ENCODE data around the gene FADS3. TPM values are rescaled to one million over a fixed set of nuclear protein-coding genes. Genes with fewer than 3 reads are reported as not detected.

FADS3 gene
- total and polyA plus RNA-seq, 9 of the 15 experiments (the other 6 are each of a cell fraction or from before 2014, with no cell fraction given), result 0.97 to 148 (median 92.7) TPM

DNA sequence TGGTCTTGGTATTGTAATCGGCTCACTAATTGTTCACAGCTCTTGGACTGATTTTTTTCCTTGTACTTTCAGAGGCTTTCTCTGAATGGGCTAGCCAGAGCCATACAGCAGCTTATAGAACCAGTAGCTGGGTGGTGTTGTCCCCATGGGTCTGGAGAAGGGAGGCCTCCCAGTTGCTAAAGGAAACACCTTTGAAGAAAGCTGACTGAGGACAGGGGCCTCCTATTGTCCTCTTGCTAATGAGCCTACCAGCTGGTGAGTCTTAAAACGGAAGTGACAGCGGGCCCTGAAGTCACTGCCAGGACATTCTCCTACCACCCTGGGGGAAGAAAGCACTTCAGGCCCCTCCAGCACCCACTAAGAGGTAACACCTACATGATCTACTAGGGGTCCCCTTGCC, 9.9 kb downstream of the FADS3 start:
- Histone ChIP-seq H3K4me2 (ENCODE audit: insufficient read depth, low read length) (no peak overlapping the region), H2AFZ (ENCODE audit: low read depth, low read length) (no peak overlapping the region), H4K20me1 (replicated peaks; ENCODE audit: control insufficient read depth, insufficient read depth, low read length) (0 out of 2 replicates have a peak, but pooled peaks cover 7% of the 10 kb centered on the region), H3K36me3 (ENCODE audit: control insufficient read depth, insufficient read depth, low read length) (peaks cover 25% of the 10 kb centered on the region; the same call in 2 of the 3 replicates), H3K9ac (ENCODE audit: insufficient read depth in 1 of 2, low read depth in 2 of 2, low read length in 2 of 2) (peak overlapping the region; percentile 11 to 28; a peak in 2 of 4 replicates), H3K4me1 (replicated peaks in 1 of 2; ENCODE audit: control insufficient read depth in 2 of 2, insufficient read depth in 2 of 2, low read length in 2 of 2) (peaks cover 18 to 59% of the 10 kb centered on the region in 2 experiments; a peak in 4 of 5 replicates), H3K4me3 (no peak overlapping the region), H3K9me1 (ENCODE audit: control insufficient read depth, insufficient read depth, low read length) (peaks cover 7% of the 10 kb centered on the region), H3K27me3 (ENCODE audit: control insufficient read depth in 2 of 2, insufficient read depth in 2 of 2, low read length in 2 of 2) (no peaks in the 10 kb centered on the region), H3K9me3 (replicated peaks; ENCODE audit: control insufficient read depth, insufficient read depth, low read depth, low read length) (no peaks in the 10 kb centered on the region), H3K27ac (ENCODE audit: extremely low read depth, low read depth, low read length) (peak overlapping the region; percentile 47; the same call in 2 of the 3 replicates), H3K79me2 (ENCODE audit: control insufficient read depth, insufficient read depth, low read length) (peaks cover 17% of the 10 kb centered on the region)
- ATAC-seq, result peak; percentile 45
- 58% methylated on average over 3 of the region's 3 CpGs for WGBS (ENCODE audit: insufficient coverage, low coverage, missing lambda C conversion rate)
- ChIA-PET POLR2A (interaction anchor here (0.6 to 2.3 kb wide), 10 partner anchors 11 to 277 kb away, joined by 3 to 9 read pairs (median 3); partner anchors contain the start of genes BEST1 and FTH1), CTCF (ENCODE audit: low intra/inter-chr PET ratio) (no interaction called here)
- no TSS peak for BruUV-seq (replicated peaks)
- TF ChIP-seq HOXB6 (CRISPR knock-in tag; IDR thresholded peaks at IDR 0.05; ENCODE audit: borderline replicate concordance) (no peak), POU5F1 (IDR thresholded peaks at IDR 0.05; ENCODE audit: borderline replicate concordance, low read depth, low read length, partially characterized antibody) (no peak), RCOR1 (IDR thresholded peaks at IDR 0.05; ENCODE audit: borderline replicate concordance in 1 of 2, low read depth in 2 of 2, low read length in 2 of 2) (no peak), TRIM24 (IDR thresholded peaks at IDR 0.05) (no peak), ILK (tag; IDR thresholded peaks at IDR 0.05; ENCODE audit: borderline replicate concordance, low read depth) (no peak), SPI1 (IDR thresholded peaks at IDR 0.05; ENCODE audit: borderline replicate concordance, low read depth, low read length) (no peak), ZNF780A (CRISPR knock-in tag; IDR thresholded peaks at IDR 0.05) (no peak), SIRT6 (IDR thresholded peaks at IDR 0.05; ENCODE audit: low read depth, low read length) (no peak), GABPB2 (CRISPR knock-in tag; conservative IDR thresholded peaks at IDR 0.05) (no peak), IRF2 (CRISPR knock-in tag; IDR thresholded peaks at IDR 0.05) (no peak)
- TF ChIP-seq, protein P1, sequence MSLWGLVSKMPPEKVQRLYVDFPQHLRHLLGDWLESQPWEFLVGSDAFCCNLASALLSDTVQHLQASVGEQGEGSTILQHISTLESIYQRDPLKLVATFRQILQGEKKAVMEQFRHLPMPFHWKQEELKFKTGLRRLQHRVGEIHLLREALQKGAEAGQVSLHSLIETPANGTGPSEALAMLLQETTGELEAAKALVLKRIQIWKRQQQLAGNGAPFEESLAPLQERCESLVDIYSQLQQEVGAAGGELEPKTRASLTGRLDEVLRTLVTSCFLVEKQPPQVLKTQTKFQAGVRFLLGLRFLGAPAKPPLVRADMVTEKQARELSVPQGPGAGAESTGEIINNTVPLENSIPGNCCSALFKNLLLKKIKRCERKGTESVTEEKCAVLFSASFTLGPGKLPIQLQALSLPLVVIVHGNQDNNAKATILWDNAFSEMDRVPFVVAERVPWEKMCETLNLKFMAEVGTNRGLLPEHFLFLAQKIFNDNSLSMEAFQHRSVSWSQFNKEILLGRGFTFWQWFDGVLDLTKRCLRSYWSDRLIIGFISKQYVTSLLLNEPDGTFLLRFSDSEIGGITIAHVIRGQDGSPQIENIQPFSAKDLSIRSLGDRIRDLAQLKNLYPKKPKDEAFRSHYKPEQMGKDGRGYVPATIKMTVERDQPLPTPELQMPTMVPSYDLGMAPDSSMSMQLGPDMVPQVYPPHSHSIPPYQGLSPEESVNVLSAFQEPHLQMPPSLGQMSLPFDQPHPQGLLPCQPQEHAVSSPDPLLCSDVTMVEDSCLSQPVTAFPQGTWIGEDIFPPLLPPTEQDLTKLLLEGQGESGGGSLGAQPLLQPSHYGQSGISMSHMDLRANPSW (CRISPR knock-in tag; IDR thresholded peaks at IDR 0.05), result no peak
- TF ChIP-seq, protein P2, sequence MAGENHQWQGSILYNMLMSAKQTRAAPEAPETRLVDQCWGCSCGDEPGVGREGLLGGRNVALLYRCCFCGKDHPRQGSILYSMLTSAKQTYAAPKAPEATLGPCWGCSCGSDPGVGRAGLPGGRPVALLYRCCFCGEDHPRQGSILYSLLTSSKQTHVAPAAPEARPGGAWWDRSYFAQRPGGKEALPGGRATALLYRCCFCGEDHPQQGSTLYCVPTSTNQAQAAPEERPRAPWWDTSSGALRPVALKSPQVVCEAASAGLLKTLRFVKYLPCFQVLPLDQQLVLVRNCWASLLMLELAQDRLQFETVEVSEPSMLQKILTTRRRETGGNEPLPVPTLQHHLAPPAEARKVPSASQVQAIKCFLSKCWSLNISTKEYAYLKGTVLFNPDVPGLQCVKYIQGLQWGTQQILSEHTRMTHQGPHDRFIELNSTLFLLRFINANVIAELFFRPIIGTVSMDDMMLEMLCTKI (IDR thresholded peaks at IDR 0.05; ENCODE audit: partially characterized antibody), result no peak
- TF ChIP-seq, protein P3, sequence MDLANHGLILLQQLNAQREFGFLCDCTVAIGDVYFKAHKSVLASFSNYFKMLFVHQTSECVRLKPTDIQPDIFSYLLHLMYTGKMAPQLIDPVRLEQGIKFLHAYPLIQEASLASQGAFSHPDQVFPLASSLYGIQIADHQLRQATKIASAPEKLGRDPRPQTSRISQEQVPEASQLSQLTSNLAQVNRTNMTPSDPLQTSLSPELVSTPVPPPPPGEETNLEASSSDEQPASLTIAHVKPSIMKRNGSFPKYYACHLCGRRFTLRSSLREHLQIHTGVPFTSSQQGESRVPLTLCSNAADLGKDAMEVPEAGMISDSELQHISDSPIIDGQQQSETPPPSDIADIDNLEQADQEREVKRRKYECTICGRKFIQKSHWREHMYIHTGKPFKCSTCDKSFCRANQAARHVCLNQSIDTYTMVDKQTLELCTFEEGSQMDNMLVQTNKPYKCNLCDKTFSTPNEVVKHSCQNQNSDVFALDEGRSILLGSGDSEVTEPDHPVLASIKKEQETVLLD (IDR thresholded peaks at IDR 0.05), result no peak
- FAIRE-seq, result peak; percentile 49
- intact Hi-C loops (cut with micrococcal nuclease) (no loop called here), in situ Hi-C loops (cut with MboI) (no loop called here)
- DNase-seq (ENCODE audit: extremely low read depth in 1 of 4, low spot score in 3 of 4), result no peak

Data from K562 (cell line).